Hepatocyte (in vitro differentiated cells): Measurements from ENCODE around the gene DKK3.

Experiments used
- CTCF ChIP-seq: fragments of 200-600 bp; sonication (generic); IDR thresholded peaks from 2 replicates; pipeline ENCODE4 v1.5.1; 2016; ENCODE audit warnings: antibody characterized with exemption, mild to moderate bottlenecking; ENCODE audit not compliant: poor library complexity
- EZH2 ChIP-seq: fragments of 200-600 bp; sonication (generic); IDR thresholded peaks from 2 replicates; pipeline ENCODE4 v1.6.1; 2016; ENCODE audit warnings: antibody characterized with exemption, mild to moderate bottlenecking, borderline replicate concordance

DNA sequence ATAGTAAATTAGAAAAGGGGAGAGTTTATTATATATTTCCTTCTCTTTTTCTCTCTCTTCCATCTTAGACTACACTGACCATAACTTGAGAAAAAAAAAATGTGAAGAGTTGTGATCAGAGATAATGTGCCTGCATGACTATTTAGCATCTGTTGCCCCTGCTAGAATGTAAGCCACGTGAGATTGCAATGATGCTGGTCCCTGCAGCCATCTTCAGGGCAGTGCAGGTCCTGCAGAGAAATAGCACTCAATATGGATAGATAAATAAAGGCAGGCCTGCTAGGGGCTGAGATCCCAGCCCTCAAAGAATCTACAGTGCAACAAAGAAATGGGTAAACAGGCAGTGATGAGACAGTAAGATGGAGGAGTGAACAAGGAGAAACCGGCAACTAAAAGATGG, 7.8 kb upstream of the DKK3 start:
- TF ChIP-seq EZH2 (no peak), CTCF (no peak)
